PC-9 (cell line): ENCODE measurements around the gene ZDHHC18. TPM values are rescaled to one million over a fixed set of nuclear protein-coding genes. Genes with fewer than 3 reads are reported as not detected.
A peak's percentile ranks its signal among the peaks of the same experiment; 100 is the strongest.

ENCODE experiments used
- BruUV-seq: library from RNA; stranded (reverse); fragments of 400-500 nt; replicated peaks from 2 replicates; lab custom pipeline; 2021; lab: Mats Ljungman, UMichigan
- CTCF ChIA-PET: fragments of 300-600 bp; sonication (Branson Sonifier 250); formaldehyde crosslinking; loops from one replicate; lab custom pipeline; 2022; ENCODE audit warnings: antibody characterized with exemption; lab: Charles Lee
- POLR2A ChIA-PET: fragments of 300-600 bp; sonication (Branson Sonifier 250); formaldehyde crosslinking; loops from one replicate; lab custom pipeline; 2022; ENCODE audit warnings: antibody characterized with exemption; ENCODE audit not compliant: unreplicated experiment; lab: Charles Lee
- DNase-seq, 2 experiments: peaks; one replicate each; pipeline versions ENCODE4 v3.0.0 to v3.0.0-alpha.2; 2015 to 2022; ENCODE audit warnings: mixed read lengths in 1 of 2
- H2AFZ ChIP-seq: fragments of 200-600 bp; sonication (generic); 2 replicates; pipeline ENCODE4 v1.8.1; 2017; ENCODE audit warnings: antibody characterized with exemption
- H3F3A ChIP-seq: fragments of 200-600 bp; sonication (generic); 2 replicates; pipeline ENCODE4 v1.8.1; 2017; ENCODE audit warnings: antibody characterized with exemption, mild to moderate bottlenecking, low read depth; ENCODE audit not compliant: insufficient read depth
- H3K27ac ChIP-seq: fragments of 200-600 bp; sonication (generic); 2 replicates; pipeline ENCODE4 v1.6.1; 2016; ENCODE audit warnings: mixed run types
- H3K27me3 ChIP-seq: fragments of 200-600 bp; sonication (generic); 2 replicates; pipeline ENCODE4 v1.6.1; 2016; ENCODE audit warnings: low read depth, mixed run types; ENCODE audit not compliant: insufficient read depth
- H3K36me3 ChIP-seq: fragments of 200-600 bp; sonication (generic); 2 replicates; pipeline ENCODE4 v1.6.1; 2016; ENCODE audit warnings: low read depth, mixed run types
- H3K4me1 ChIP-seq: fragments of 200-600 bp; sonication (generic); replicated peaks from 2 replicates; pipeline ENCODE4 v1.6.1; 2016; ENCODE audit warnings: mixed run types; ENCODE audit not compliant: insufficient read depth
- H3K4me2 ChIP-seq: fragments of 200-600 bp; sonication (generic); 2 replicates; pipeline ENCODE4 v1.6.1; 2017; ENCODE audit warnings: mixed run types
- H3K4me3 ChIP-seq: fragments of 200-600 bp; sonication (generic); 2 replicates; pipeline ENCODE4 v1.6.1; 2016; ENCODE audit warnings: mixed run types
- H3K79me2 ChIP-seq: fragments of 200-600 bp; sonication (generic); 2 replicates; pipeline ENCODE4 v1.6.1; 2017; ENCODE audit warnings: low read depth, mixed run types
- H3K9me2 ChIP-seq: fragments of 200-600 bp; sonication (generic); 2 replicates; pipeline ENCODE4 v1.8.1; 2017; ENCODE audit warnings: mild to moderate bottlenecking; ENCODE audit not compliant: insufficient read depth
- H3K9me3 ChIP-seq: fragments of 200-600 bp; sonication (generic); 2 replicates; pipeline ENCODE4 v1.8.1; 2016; ENCODE audit warnings: low read depth; ENCODE audit not compliant: insufficient read depth
- H4K20me1 ChIP-seq: fragments of 200-600 bp; sonication (generic); 2 replicates; pipeline ENCODE4 v1.8.1; 2017; ENCODE audit not compliant: insufficient read depth
- EZH2 ChIP-seq: fragments of 200-600 bp; sonication (generic); IDR thresholded peaks from 2 replicates; pipeline ENCODE4 v1.8.0; 2017; ENCODE audit warnings: antibody characterized with exemption, low read depth
- intact Hi-C: fragments of 100-400 bp; cut with micrococcal nuclease; formaldehyde crosslinking; loops from one replicate; pipeline ENCODE4 v1.10.0; 2022; ENCODE audit not compliant: unreplicated experiment
- total RNA-seq: library from RNA; stranded (reverse); gene quantifications from 2 replicates; pipeline ENCODE4 v1.2.3, GENCODE V29; 2021
- TF ChIP-seq, protein P1 (sequence below): fragments of 200-600 bp; sonication (generic); conservative IDR thresholded peaks from 2 replicates; pipeline ENCODE4 v1.6.1; 2017; ENCODE audit warnings: mixed run types, antibody characterized with exemption, mild to moderate bottlenecking, moderate library complexity

Gene ZDHHC18
- total RNA-seq, 1 experiment from 2014 or later, result 36.1 TPM

DNA sequence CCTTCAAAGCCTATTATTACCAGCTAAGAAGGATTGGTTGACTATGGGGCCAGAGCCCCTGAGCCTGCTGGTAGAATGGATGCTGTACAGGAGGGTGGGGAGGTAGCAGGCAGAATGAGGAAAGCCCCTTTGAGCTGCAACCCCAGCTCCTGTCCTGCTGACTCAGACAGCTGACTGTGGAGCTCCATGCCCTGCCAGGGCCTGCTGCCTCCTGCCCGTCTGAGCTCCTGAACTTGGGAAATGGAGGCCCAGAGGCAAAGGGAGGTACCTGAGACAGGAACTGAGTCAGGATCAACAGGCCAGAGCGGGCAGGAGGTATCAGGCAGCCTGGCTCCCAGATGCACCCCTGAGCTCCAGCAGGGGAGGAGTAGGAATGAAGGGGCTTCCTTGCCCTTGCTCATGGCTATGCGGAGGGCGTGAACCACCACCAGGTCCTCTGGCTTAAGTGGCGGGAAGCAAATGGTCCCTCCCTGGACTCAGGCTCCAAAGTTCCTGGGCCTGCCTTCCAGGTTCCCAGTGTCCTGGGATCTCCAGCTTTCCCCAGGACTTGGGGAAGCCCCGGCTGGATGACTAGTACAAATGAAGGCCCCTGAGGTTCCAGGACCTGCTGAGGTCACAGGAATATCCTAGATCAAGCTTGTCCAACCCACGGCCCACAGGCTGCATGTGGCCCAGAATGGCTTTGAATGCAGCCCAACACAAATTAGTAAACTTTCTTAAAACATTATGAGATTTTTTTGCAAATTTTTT is 32.6 kb downstream of the ZDHHC18 start:
- Histone ChIP-seq H2AFZ (no peak overlapping the region), H3K79me2 (peaks cover 11% of the 10 kb centered on the region), H3K27me3 (no peaks in the 10 kb centered on the region), H4K20me1 (no peaks in the 10 kb centered on the region), H3K27ac (peak overlapping the region; percentile 73), H3K9me2 (no peaks in the 10 kb centered on the region), H3K9me3 (no peaks in the 10 kb centered on the region), H3K4me1 (peaks cover 75% of the 10 kb centered on the region), H3K36me3 (no peaks in the 10 kb centered on the region), H3K4me3 (no peak overlapping the region), H3K4me2 (peak overlapping the region; percentile 40; the same call in 1 of the 2 replicates), H3F3A (peaks cover 41% of the 10 kb centered on the region)
- no TSS peak for BruUV-seq
- peak in 1 of 2 experiments; percentile 50 for DNase-seq
- intact Hi-C loops, result no loop called here
- CTCF ChIA-PET, result interaction anchor here (0.5 to 4.4 kb wide), 3 partner anchors 9 to 264 kb away, joined by 3 to 18 read pairs (median 6); no protein-coding TSS in a partner anchor
- POLR2A ChIA-PET, result interaction anchor here (0.6 to 1.2 kb wide), 3 partner anchors 10 to 977 kb away, joined by 5 to 11 read pairs (median 6); no protein-coding TSS in a partner anchor
- TF ChIP-seq EZH2, result no peak
- TF ChIP-seq, protein P1, sequence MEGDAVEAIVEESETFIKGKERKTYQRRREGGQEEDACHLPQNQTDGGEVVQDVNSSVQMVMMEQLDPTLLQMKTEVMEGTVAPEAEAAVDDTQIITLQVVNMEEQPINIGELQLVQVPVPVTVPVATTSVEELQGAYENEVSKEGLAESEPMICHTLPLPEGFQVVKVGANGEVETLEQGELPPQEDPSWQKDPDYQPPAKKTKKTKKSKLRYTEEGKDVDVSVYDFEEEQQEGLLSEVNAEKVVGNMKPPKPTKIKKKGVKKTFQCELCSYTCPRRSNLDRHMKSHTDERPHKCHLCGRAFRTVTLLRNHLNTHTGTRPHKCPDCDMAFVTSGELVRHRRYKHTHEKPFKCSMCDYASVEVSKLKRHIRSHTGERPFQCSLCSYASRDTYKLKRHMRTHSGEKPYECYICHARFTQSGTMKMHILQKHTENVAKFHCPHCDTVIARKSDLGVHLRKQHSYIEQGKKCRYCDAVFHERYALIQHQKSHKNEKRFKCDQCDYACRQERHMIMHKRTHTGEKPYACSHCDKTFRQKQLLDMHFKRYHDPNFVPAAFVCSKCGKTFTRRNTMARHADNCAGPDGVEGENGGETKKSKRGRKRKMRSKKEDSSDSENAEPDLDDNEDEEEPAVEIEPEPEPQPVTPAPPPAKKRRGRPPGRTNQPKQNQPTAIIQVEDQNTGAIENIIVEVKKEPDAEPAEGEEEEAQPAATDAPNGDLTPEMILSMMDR, result no peak

DNA sequence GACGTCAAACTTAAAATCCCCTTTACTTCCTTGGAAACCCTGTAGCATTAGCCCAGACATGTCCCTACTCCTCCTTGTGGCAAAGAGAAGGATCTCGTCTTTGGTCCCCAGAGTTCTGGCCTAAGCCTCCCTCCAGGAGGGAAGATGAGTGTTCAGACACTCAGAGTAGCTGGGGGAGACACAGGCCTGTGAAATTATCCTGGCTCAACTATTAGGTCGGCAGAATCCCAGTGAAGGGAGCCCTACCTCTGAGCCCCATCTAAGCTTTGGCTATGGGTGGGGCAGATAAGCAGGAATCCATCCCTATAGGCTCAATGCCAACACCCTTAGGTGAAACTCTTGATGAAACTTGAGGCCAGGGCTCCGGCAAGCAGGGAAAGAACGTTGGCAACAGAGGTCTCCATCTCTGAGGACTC is 34.8 kb downstream of the ZDHHC18 start:
- no peak overlapping the region for H2AFZ ChIP-seq

DNA sequence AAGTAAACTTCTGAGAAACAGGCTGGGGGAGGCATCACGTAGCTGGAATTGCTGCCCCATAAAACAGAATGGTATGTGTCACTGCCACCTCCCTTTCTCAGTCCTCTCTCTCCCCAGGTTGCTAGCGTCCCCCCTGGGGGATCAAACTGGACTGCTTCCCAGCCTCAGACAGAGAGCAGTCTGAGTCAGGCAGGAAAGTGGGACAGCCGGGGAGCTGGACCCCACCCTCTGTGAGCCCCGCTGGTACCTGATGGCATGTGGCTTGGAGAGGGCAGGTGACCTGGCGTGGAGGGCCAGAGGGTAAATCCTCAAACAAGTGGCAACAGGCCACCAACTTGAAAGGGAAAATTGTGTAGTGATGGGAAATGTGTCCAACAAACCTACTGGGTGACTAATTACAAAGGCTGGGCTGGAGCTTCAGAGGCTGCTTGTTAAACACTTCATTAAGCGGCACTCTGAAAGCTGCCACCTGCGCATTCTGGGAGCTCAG is 35.4 kb downstream of the ZDHHC18 start:
- ChIA-PET CTCF (interaction anchor here (0.8 to 4.4 kb wide), 3 partner anchors 12 to 184 kb away, joined by 3 to 18 read pairs (median 4); no protein-coding TSS in a partner anchor), POLR2A (interaction anchor here (0.6 to 2.1 kb wide), 7 partner anchors 11 to 332 kb away, joined by 3 to 13 read pairs (median 5); partner anchors contain the start of gene RPS6KA1)
- H3K4me3 ChIP-seq, result peak overlapping the region; percentile 47; the same call in 1 of the 2 replicates
- no peak overlapping the region for H2AFZ ChIP-seq
- no peaks in the 10 kb centered on the region for H3K27me3 ChIP-seq
- no peaks in the 10 kb centered on the region for H4K20me1 ChIP-seq
- peaks cover 23% of the 10 kb centered on the region for H3K79me2 ChIP-seq
- peak overlapping the region; percentile 87 for H3K4me2 ChIP-seq
- H3K27ac ChIP-seq, result peak overlapping the region; percentile 100
- H3K36me3 ChIP-seq, result no peaks in the 10 kb centered on the region
- BruUV-seq, result no TSS peak
- H3K9me2 ChIP-seq, result no peaks in the 10 kb centered on the region
- TF ChIP-seq, protein P1, result no peak
- TF ChIP-seq EZH2, result no peak
- intact Hi-C loops, result loop anchor here (1.0 to 10.0 kb wide), 3 partner anchors 9 to 507 kb away; partner anchors contain the start of genes ARID1A and CRYBG2
- peaks cover 67% of the 10 kb centered on the region for H3K4me1 ChIP-seq
- H3F3A ChIP-seq, result peaks cover 51% of the 10 kb centered on the region
- DNase-seq, result peak; percentile 87 to 89
- H3K9me3 ChIP-seq, result no peaks in the 10 kb centered on the region

More for the DNA sequence above, 34.8 kb downstream of the ZDHHC18 start:
- Histone ChIP-seq H3K4me2 (peak overlapping the region; percentile 87), H3K36me3 (no peaks in the 10 kb centered on the region), H3K4me1 (peaks cover 72% of the 10 kb centered on the region), H3K79me2 (peaks cover 23% of the 10 kb centered on the region), H4K20me1 (no peaks in the 10 kb centered on the region), H3K27ac (peak overlapping the region; percentile 100), H3K27me3 (no peaks in the 10 kb centered on the region), H3K4me3 (no peak overlapping the region), H3K9me3 (no peaks in the 10 kb centered on the region), H3K9me2 (no peaks in the 10 kb centered on the region), H3F3A (peaks cover 51% of the 10 kb centered on the region)
- intact Hi-C loops, result loop anchor here (10.0 kb wide), 2 partner anchors 166 to 506 kb away; partner anchors contain the start of genes ARID1A and CRYBG2
- no TSS peak for BruUV-seq
- ChIA-PET CTCF (interaction anchor here (4.4 kb wide), 1 partner anchor 12 kb away, joined by 18 read pairs; no protein-coding TSS in a partner anchor), POLR2A (interaction anchor here (0.6 to 1.4 kb wide), 4 partner anchors 12 to 332 kb away, joined by 3 to 13 read pairs (median 6); partner anchors contain the start of gene RPS6KA1)
- DNase-seq, result peak; percentile 71 to 84
- no peak for TF ChIP-seq EZH2
- TF ChIP-seq, protein P1, result no peak; the same call in 1 of the 2 replicates
